Measurements from ENCODE around the gene TIMM13. TPM values are rescaled to one million over a fixed set of nuclear protein-coding genes. Genes with fewer than 3 reads are reported as not detected.

TIMM13 gene
- total and polyA plus RNA-seq, 9 of the 15 experiments (the other 6 are each of a cell fraction or from before 2014, with no cell fraction given) = 17.6 to 215 (median 71.8) TPM

DNA sequence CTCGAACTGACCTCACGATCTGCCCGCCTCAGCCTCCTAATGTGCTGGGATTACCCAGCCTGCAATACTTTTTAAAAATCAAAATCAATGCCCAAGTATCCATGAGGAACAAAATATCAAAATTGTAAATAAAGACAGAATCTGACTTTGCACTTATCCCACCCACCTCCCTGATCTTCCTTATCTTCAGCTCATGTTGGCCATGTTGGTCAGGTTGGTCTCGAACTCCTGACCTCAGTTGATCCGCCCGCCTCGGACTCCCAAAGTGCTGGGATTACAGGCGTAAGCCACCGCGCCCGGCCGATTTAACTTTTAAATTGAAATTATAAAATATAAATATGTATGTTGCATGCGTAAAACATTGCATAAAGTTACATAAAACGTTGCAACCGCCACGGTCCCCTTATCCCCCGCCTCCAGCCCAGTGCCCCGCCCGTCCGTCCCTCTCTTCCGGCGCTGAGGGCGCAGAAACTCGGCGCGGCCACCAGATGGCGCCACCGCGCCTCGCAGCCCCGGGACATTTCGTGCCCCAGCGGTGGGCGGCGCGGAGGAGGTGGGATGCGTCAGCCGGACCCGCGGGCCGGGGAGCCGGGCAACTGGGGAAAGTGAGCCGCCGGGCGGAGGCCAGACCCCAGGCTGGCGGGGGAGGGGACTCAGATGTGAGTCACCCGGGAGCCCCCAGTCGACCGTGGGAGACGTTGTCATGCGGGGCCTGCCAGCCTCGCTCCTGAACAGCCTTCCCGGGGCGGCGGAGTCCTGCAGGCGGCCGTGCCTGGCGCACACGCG is 47.0 kb upstream of the TIMM13 start (continued):
- TF ChIP-seq SAFB (IDR thresholded peaks at IDR 0.05; ENCODE audit: borderline replicate concordance, low read depth, low read length) (peak; percentile 75), HDAC1 (IDR thresholded peaks at IDR 0.05) (peak in 1 of 2 experiments; percentile 38; a peak in 1 of 4 replicates), PML (IDR thresholded peaks at IDR 0.05; ENCODE audit: low read length) (no peak), ZNF282 (CRISPR knock-in tag; IDR thresholded peaks at IDR 0.05) (no peak), NEUROD1 (IDR thresholded peaks at IDR 0.05; ENCODE audit: borderline replicate concordance, low read depth, low read length, partially characterized antibody) (peak; percentile 11), ETV5 (CRISPR knock-in tag; IDR thresholded peaks at IDR 0.05; ENCODE audit: low read depth) (peak; percentile 85), SMAD1 (IDR thresholded peaks at IDR 0.05; ENCODE audit: low read depth, low read length, partially characterized antibody) (no peak), RBM14 (IDR thresholded peaks at IDR 0.05; ENCODE audit: borderline replicate concordance, insufficient read depth, low read depth, low read length) (no peak), SIN3A (IDR thresholded peaks at IDR 0.05; ENCODE audit: borderline replicate concordance in 2 of 2, control insufficient read depth in 1 of 2, low read depth in 2 of 2, low read length in 2 of 2) (no peak), MYC (IDR thresholded peaks at IDR 0.05; ENCODE audit: low read depth, low read length) (peak; percentile 49; the same call in 1 of the 2 replicates), MYC (CRISPR knock-in tag; IDR thresholded peaks at IDR 0.05; ENCODE audit: borderline replicate concordance, low read depth) (no peak), CEBPB (tag; IDR thresholded peaks at IDR 0.05) (peak; percentile 39; the same call in 1 of the 2 replicates), EGR1 (conservative IDR thresholded peaks at IDR 0.05) (peak; percentile 96), ZNF79 (CRISPR knock-in tag; IDR thresholded peaks at IDR 0.05; ENCODE audit: low read depth) (no peak), FOXK2 (conservative IDR thresholded peaks at IDR 0.05 in 1 of 2, IDR thresholded peaks at IDR 0.05 in 1 of 2; ENCODE audit: low read depth in 2 of 2) (0 out of 4 replicates have a peak, but pooled peaks of 1 of the 2 experiments have one; percentile 31), KDM4B (IDR thresholded peaks at IDR 0.05; ENCODE audit: borderline replicate concordance in 2 of 2, low read depth in 1 of 2) (0 out of 4 replicates have a peak, but pooled peaks of 1 of the 2 experiments have one; percentile 38), MTA1 (IDR thresholded peaks at IDR 0.05; ENCODE audit: borderline replicate concordance) (peak; percentile 52; the same call in 1 of the 2 replicates), DPF2 (IDR thresholded peaks at IDR 0.05) (peak; percentile 56)
- TF ChIP-seq, protein P1, sequence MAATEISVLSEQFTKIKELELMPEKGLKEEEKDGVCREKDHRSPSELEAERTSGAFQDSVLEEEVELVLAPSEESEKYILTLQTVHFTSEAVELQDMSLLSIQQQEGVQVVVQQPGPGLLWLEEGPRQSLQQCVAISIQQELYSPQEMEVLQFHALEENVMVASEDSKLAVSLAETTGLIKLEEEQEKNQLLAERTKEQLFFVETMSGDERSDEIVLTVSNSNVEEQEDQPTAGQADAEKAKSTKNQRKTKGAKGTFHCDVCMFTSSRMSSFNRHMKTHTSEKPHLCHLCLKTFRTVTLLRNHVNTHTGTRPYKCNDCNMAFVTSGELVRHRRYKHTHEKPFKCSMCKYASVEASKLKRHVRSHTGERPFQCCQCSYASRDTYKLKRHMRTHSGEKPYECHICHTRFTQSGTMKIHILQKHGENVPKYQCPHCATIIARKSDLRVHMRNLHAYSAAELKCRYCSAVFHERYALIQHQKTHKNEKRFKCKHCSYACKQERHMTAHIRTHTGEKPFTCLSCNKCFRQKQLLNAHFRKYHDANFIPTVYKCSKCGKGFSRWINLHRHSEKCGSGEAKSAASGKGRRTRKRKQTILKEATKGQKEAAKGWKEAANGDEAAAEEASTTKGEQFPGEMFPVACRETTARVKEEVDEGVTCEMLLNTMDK (IDR thresholded peaks at IDR 0.05; ENCODE audit: borderline replicate concordance, insufficient read depth, low read depth, low read length, poor library complexity, severe bottlenecking) = peak; percentile 68
- TF ChIP-seq, protein P2, sequence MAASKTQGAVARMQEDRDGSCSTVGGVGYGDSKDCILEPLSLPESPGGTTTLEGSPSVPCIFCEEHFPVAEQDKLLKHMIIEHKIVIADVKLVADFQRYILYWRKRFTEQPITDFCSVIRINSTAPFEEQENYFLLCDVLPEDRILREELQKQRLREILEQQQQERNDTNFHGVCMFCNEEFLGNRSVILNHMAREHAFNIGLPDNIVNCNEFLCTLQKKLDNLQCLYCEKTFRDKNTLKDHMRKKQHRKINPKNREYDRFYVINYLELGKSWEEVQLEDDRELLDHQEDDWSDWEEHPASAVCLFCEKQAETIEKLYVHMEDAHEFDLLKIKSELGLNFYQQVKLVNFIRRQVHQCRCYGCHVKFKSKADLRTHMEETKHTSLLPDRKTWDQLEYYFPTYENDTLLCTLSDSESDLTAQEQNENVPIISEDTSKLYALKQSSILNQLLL (CRISPR knock-in tag; IDR thresholded peaks at IDR 0.05; ENCODE audit: borderline replicate concordance) = no peak
- TF ChIP-seq, protein P3, sequence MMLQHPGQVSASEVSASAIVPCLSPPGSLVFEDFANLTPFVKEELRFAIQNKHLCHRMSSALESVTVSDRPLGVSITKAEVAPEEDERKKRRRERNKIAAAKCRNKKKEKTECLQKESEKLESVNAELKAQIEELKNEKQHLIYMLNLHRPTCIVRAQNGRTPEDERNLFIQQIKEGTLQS (IDR thresholded peaks at IDR 0.05) = peak; percentile 83
- TF ChIP-seq, protein P3 (CRISPR knock-in tag; conservative IDR thresholded peaks at IDR 0.05) = 0 out of 2 replicates have a peak, but pooled peaks have one; percentile 63

All from K562 (cell line).